Measurements from ENCODE around the gene POM121C.
"Not testable (repeated sequence)": the region's sequence is repeated elsewhere in the genome, so short reads cannot be mapped to it uniquely, and the experiment has no call there.

DNA sequence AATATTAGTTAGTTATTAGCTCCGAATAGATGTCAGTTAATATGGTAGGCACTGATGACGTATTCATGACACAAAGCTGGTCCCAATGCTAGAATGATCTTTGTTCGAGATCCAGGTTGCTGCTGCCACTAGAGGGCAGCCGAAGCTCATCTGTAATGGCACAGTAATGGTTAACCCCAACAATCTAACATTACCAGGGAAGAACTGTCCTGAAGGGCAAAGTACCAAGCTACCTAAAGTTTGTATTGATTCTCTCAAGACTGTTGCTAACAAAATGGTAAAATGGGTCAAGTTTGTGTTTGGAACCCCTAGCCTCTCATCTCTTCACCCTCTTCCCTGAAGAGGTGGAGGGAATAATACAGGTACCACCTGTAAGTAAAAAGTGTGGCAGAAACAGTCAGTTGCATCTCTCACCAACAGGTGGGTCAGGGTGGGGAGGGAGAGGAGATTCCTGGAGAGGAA is 33.6 kb downstream of the POM121C start:
- not testable (repeated sequence) for TF ChIP-seq HOXA9 (CRISPR knock-in tag; IDR thresholded peaks at IDR 0.05; ENCODE audit: borderline replicate concordance); POLR2AphosphoS2 (IDR thresholded peaks at IDR 0.05; ENCODE audit: low read depth, low read length); HNF4A (CRISPR knock-in tag; IDR thresholded peaks at IDR 0.05); POLR2AphosphoS5 (IDR thresholded peaks at IDR 0.05; ENCODE audit: low read depth, low read length); ZNF607 (CRISPR knock-in tag; IDR thresholded peaks at IDR 0.05; ENCODE audit: borderline replicate concordance); ZNF878 (CRISPR knock-in tag; IDR thresholded peaks at IDR 0.05); TCF7 (IDR thresholded peaks at IDR 0.05; ENCODE audit: low read depth)
- TF ChIP-seq, protein P1, sequence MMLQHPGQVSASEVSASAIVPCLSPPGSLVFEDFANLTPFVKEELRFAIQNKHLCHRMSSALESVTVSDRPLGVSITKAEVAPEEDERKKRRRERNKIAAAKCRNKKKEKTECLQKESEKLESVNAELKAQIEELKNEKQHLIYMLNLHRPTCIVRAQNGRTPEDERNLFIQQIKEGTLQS (CRISPR knock-in tag; IDR thresholded peaks at IDR 0.05) = not testable (repeated sequence)

Data from HepG2 (cell line).